GM19239 (cell line): ENCODE data around the gene DNAH8.
"Not testable (repeated sequence)": the region's sequence is repeated elsewhere in the genome, so short reads cannot be mapped to it uniquely, and the experiment has no call there.

Experiments
- DNase-seq: peaks from one replicate; pipeline ENCODE4 v3.0.0; 2011; ENCODE audit warnings: low spot score; ENCODE audit not compliant: insufficient read length
- FAIRE-seq: peaks from 2 replicates; lab custom pipeline; 2011; peaks lifted over from hg19 to GRCh38; lab: Jason Lieb, UNC

The DNAH8 gene

DNA sequence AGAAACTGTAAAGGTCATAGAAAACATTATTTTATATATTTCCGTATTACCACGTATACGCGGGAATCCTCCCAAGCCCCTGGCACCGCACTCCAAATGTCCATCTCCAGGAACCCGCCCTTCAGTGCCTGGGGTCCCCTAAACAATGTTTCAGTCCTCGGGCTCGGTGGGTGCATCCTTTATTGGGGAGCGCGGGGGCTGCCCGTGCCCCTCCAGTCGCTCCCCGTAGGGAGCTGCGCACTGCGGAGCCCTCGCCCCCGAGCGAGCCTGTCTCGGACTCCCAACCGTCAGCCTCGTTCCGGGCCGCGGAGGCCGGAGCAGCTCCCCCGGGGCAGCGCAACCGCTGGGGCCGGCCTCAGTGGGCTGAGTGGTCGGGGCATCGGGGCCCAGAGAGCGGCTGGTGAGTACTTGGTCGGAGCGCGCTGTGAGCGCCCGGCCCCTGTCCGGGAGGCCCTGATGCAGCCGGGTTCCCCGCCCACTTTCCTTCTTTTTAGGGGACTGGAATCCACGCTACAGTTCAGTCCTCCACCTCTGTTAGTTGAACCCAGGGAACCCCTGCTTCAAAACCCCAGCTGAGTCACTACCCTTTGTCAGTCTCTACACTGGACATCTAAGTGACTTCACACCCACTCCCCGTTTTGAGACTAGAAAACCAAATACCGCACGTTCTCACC is at the start of gene DNAH8:
Gene DNAH8 (plus strand): TSS at position 296 of the 674 bp plus-strand sequence. CDS start 7,499 bp downstream, outside the sequence.
- DNase-seq (no peak), FAIRE-seq (peak; percentile 48)

GRCh38 chr6:38671885-38672467 is 43.1 kb upstream of the DNAH8 start:
- DNase-seq, result peak; percentile 56

GRCh38 chr6:38673397-38674165 is 41.5 kb upstream of the DNAH8 start:
- DNase-seq (no peak), FAIRE-seq (peak; percentile 82)

More at GRCh38 chr6:38671885-38672467, 43.1 kb upstream of the DNAH8 start:
- peak; percentile 98 for FAIRE-seq

GRCh38 chr6:38676236-38676973 is 38.7 kb upstream of the DNAH8 start:
- FAIRE-seq, result no peak
- no peak for DNase-seq

DNA sequence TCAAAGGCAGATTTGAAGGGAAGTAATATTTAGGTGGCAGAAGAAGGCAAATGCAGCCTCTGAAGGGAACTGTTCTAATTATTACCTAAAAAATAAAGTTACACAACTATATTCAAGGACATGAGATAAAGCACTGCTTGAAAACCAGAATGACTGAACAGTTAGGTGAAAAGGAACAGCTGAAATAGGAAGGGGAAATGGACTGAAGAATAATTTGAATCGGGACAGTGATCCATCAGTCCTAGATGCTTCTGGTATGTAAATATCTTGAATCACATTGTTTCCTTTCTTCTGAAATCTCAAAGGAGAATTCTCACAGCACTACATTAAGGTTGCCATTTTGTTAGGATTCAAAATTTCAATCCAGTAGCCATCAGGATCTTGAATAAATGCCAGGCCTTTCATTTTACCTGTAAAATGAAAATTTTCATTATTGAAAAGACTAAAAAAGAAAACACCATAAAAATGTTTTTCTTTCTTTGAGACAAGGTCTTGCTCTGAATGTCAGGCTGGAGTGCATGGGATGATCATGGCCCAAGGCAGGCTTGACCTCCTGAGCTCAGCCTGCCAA is 38.1 kb upstream of the DNAH8 start:
- FAIRE-seq (peak; percentile 93), DNase-seq (no peak)

DNA sequence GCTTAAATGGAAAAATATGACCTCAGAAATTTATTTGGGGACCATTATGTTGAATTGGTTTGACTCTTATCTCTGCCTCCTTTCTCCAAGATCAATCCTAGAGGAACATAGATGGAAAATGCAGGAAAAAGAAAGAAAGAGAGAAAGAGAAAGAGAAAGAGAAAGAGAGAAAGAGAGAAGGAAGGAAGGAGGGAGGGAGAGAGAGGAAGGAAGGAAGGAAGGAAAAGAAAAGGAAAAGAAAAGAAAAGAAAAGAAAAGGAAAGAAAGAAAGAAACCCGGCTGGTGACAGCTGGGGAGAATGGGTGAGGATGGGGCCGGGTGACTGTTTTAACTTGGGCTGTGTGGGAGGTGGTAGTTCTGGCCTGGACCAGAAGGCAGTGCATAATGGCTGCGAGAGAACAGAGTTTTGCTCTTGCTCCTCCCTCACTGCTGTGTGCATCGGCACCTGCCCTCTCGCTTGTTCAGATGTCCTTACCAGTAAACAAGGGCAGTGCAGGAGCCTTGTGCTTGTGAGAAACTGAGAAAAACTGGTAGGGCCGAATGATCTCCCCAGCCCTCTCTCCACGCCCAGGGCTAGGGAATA is 36.8 kb upstream of the DNAH8 start:
- DNase-seq (no peak), FAIRE-seq (no peak)

DNA sequence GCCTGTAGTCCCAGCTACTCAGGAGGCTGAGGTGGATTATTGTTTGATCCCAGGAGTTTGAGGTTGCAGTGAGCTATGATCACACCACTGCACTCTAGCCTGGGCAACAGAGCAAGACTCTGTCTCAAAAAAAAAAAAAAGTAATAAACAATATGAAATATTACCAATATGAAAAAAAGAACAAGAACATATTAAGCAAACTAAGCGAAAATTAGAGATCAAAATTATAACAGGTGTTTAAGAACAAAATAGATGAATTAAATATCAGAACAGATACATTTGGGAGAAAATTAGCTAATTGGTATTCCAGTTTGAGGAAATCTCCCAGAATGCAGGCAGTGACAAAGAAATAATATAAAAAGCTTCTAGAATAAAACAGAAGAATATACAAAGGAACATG is 35.4 kb upstream of the DNAH8 start:
- no peak for DNase-seq
- no peak for FAIRE-seq

DNA sequence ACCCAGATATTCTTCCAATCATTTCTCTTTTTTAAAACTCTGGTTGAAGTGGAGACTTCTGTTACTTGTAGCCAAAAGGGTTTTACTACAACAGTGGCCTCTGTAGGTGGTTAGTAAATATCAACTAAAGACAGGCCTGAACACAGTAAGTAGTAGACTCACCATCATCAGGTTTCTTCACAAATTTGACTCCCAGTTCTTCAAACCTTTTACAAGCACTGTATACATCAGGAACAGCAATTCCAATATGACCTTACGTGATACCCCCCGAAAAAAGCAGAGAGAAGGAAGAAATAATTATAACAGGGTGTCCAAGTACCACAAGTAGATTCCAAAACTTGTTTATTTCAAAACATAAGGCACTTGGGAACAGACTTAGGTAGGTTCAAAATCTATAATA is 33.3 kb upstream of the DNAH8 start:
- DNase-seq (no peak), FAIRE-seq (no peak)

- no peak for FAIRE-seq
- no peak for DNase-seq
Observed at GRCh38 chr6:38684237-38684636, 30.9 kb upstream of the DNAH8 start.

- no peak for FAIRE-seq
Observed at GRCh38 chr6:38684904-38685303, 30.2 kb upstream of the DNAH8 start.

DNA sequence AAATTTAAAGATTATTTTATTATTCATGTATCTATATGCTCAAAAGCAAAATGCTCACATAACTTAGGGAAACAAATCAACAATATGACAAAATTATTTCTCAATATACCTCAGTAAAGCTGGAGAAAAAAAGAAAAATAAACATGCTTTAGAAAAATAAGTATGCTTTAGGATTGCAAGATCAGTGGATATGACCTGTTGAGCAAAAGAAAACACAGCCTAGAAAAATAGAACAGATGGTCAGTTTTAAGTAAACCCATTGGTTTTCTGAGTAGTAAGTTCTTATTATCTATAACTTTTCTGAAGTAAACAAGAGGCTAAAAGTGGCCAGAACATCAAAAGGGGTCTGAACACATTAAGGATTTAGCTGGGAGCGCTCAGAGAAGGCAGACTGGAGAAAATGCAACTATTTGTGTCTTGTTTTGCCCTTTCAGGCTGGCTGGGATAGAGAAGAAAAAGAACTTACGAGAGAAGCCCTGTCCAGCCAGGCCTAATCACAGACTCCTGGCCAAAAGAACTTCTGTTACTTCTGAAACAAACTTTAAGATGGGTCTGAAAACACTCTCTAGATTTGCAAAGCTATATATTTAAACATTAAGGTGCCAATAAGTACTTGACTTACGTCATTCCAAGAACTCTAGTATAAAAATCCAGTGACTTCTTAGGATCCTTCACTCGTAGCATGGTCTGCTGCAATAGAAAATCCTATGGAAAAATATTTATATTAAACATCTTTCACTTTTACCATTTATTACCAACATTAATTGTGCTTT is 28.7 kb upstream of the DNAH8 start:
- no peak for FAIRE-seq
- no peak for DNase-seq

More at GRCh38 chr6:38684904-38685303, 30.2 kb upstream of the DNAH8 start:
- DNase-seq, result no peak

- no peak for DNase-seq
- peak; percentile 49 for FAIRE-seq
Observed at GRCh38 chr6:38687043-38687353, 28.1 kb upstream of the DNAH8 start.

DNA sequence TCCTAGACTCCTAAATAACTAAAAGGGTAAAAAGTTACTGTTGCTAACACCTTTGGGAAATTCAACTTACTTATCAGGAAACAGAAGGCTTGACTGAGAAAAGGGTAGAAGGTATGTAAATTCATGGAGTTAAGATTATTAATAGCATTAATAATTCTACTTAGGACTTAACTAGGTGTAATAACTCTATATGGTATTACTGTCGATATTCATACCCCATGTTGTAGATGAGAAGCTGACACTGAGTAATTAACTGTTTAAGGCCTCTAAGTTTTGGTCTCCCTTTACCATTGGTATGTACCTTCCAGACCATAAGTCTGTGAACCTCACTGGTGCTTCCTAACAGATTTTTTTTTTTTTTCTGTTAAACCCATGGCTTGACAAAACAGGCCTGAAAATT is 27.6 kb upstream of the DNAH8 start:
- no peak for FAIRE-seq
- DNase-seq, result no peak

DNA sequence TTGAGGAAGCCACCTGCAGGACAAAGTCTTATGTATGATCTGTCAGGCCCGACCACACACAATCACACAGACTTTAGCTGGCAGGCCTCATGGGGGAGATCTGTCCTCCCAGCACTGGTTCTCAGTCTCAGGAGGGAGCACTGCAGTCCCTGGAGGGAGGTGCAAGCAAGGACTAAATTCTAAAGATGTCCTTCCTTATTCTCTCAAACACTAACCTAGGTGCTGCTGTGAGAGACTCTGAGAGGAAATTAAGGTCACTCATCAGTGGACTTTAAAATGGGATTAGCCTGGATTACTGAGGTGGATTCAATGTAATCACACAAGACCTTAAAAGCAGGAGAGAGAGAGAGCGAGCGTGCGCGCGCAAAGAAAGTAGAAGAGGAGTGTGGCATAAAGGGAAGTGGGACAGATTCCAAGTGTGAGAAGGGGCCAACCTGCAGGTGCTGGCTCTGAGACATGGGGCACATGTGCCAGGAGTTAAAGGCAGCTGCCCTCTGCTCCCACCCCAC is 26.5 kb upstream of the DNAH8 start:
- DNase-seq, result no peak
- peak; percentile 93 for FAIRE-seq

DNA sequence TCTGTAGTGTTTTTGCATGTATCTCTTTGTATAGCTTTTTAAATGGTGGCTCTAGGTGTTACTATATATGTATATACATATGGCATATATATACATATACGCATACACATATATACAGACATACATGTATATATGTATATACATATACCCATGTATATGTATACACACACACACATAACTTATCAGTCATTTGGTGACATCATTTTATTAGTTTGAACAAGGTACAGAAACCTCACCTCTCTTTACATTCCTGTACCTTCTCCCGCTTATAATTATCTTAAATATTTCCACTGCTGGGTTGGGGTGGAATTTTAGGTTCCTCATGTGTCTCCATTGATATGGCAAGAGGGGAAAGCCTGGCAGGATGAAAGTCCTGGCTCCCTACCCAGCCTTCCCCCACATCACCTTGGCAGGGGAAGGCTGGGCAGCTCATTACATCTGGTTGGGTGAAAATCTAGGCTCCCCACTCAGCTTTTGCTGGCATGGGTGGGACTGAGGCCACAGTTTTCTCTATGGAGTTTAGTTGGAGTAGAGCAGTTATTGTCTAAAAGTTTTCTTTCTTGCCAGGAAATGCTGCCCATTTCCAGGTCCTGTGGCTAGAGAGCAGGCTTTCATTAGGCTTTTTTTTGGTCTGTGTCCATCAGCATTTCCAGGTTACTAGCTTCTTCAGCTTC is 19.7 kb upstream of the DNAH8 start:
- DNase-seq (no peak), FAIRE-seq (no peak)

DNA sequence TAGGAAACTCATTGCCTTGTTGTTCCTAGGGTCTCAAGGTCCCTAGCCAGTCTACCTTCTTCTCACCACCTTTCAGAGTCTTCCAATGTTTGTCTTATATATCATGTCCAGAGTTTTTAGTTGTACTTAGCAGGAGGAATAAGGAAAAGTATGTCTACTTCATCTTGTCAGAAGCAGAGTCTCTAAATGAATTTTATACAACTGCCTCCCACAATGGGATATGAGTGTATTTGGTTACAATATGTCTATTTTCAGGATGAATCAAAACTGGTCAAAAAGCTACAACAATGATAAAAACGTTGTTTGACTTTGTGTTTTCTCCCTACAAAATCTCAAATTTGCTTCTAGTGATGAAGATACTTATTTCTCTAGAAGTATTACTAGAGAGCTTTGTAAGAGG is 19.2 kb upstream of the DNAH8 start:
- FAIRE-seq, result peak; percentile 37
- no peak for DNase-seq

DNA sequence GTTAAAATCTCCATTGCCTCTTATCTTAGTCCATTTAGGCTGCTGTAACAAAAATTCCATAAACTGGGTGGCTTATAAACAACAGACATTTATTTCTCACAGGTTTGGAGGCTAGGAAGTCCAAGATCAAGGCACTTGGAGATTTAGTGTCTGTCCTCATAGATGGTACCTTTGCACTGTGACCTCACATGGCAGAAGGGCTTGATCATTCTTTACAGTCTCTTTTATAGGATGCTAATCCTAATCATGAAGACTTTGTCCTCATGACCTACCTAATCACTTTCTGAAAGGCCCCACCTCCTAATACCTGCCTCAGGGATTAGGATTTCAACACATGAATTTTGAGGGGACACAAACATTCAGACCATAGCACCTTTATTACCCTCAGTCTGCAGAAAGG is 18.8 kb upstream of the DNAH8 start:
- FAIRE-seq, result no peak

DNA sequence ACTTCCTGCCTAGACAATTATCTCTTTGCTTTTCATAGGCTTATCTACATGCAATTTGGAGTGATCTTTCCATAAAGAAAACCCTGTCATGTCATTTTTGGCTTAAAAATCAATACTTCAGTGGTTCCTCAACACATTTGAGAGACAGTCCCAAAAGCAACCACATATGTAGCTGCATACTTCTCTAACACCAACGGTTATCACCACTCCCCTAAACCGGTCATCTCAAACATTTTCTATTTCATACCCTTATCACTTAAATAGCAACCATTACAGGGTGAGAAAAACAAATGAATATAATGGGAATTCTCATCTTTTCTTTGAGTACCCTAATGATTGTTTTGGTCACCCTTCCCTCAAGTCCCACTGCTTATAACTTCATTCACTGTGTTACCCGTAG is 17.3 kb upstream of the DNAH8 start:
- no peak for FAIRE-seq
- no peak for DNase-seq

More for the DNA sequence above, 18.8 kb upstream of the DNAH8 start:
- no peak for DNase-seq

DNA sequence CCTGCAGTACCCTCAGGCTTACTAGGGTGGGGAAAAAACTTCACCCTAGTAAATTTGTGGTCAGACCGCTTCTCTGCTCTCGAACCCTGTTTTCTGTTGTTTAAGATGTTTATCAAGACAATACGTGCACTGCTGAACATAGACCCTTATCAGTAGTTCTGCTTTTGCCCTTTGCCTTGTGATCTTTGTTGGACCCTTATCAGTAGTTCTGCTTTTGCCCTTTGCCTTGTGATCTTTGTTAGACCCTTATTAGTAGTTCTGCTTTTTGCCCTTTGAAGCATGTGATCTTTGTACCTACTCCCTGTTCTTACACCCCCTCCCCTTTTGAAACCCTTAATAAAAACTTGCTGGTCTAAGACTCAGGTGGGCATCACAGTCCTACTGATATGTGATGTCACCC is 15.4 kb upstream of the DNAH8 start:
- not testable (repeated sequence) for DNase-seq, FAIRE-seq
